GM19351 (cell line): ENCODE measurements around the gene FIGLA.
"Not testable (repeated sequence)": the region's sequence is repeated elsewhere in the genome, so short reads cannot be mapped to it uniquely, and the experiment has no call there.

Experiments used
- ATAC-seq: cut with Tn5 transposase; IDR thresholded peaks from one replicate; pipeline ENCODE4 v1.9.1; 2021; ENCODE audit warnings: mild to moderate bottlenecking, moderate library complexity; ENCODE audit not compliant: unreplicated experiment

FIGLA gene

GRCh38 chr2:70808983-70809958 is 18.8 kb upstream of the FIGLA start:
- ATAC-seq: no peak

- ATAC-seq: no peak
These were observed 17.3 kb upstream of the FIGLA start for GRCh38 chr2:70807828-70808118.

- ATAC-seq: no peak
These were observed 16.8 kb upstream of the FIGLA start for GRCh38 chr2:70807102-70807827.

GRCh38 chr2:70806620-70807019 is 16.2 kb upstream of the FIGLA start:
- no peak for ATAC-seq

- ATAC-seq: no peak
These were observed 15.6 kb upstream of the FIGLA start for GRCh38 chr2:70806013-70806412.

GRCh38 chr2:70801607-70802263 is 11.3 kb upstream of the FIGLA start:
- no peak for ATAC-seq

- ATAC-seq: no peak
These were observed 9.3 kb upstream of the FIGLA start for GRCh38 chr2:70799706-70800105.

GRCh38 chr2:70797996-70798395 is 7.6 kb upstream of the FIGLA start:
- ATAC-seq: not testable (repeated sequence)

GRCh38 chr2:70797506-70797905 is 7.1 kb upstream of the FIGLA start:
- ATAC-seq: no peak

- no peak for ATAC-seq
These were observed 5.8 kb upstream of the FIGLA start for GRCh38 chr2:70796262-70796661.

GRCh38 chr2:70795164-70795995 is 4.9 kb upstream of the FIGLA start:
- no peak for ATAC-seq

GRCh38 chr2:70793450-70793849 is 3.0 kb upstream of the FIGLA start:
- ATAC-seq: no peak

- no peak for ATAC-seq
These were observed 923 bp downstream of the FIGLA start for GRCh38 chr2:70789304-70790135.

GRCh38 chr2:70785137-70785911 is 5.1 kb downstream of the FIGLA start:
- ATAC-seq: no peak

GRCh38 chr2:70784320-70784719 is 6.1 kb downstream of the FIGLA start:
- no peak for ATAC-seq

- ATAC-seq: no peak
These were observed 10.4 kb downstream of the FIGLA start for GRCh38 chr2:70779911-70780545.

- no peak for ATAC-seq
These were observed 11.0 kb downstream of the FIGLA start for GRCh38 chr2:70779491-70779890.

GRCh38 chr2:70778676-70779075 is 11.8 kb downstream of the FIGLA start:
- ATAC-seq: no peak

GRCh38 chr2:70777450-70777849 is 13.0 kb downstream of the FIGLA start:
- ATAC-seq: no peak
